Stimulated activated CD4-positive, alpha-beta T cell treated with anti-CD3 and anti-CD28 coated beads, Interleukin-2, amount 100 ng/mL, for 24 hours (primary cell): ENCODE data around the gene INF2.
"Not testable (repeated sequence)": the region's sequence is repeated elsewhere in the genome, so short reads cannot be mapped to it uniquely, and the experiment has no call there.

Experiments used
- DNase-seq, 2 donors: peaks; one replicate each; pipeline ENCODE4 v3.0.0-alpha.2; 2020

Gene INF2

GRCh38 chr14:104689109-104689880, at the start of gene INF2:
INF2 (plus strand) TSS chr14:104689618; CDS start chr14:104701366, 11,748 bp downstream.
- DNase-seq, result peak; percentile 50 to 69

- DNase-seq, result peak; percentile 50 to 64
Measured at GRCh38 chr14:104639885-104640548, 49.4 kb upstream of the INF2 start.

GRCh38 chr14:104640681-104641080, 48.7 kb upstream of the INF2 start:
- DNase-seq, result no peak

- no peak for DNase-seq
Measured at GRCh38 chr14:104641753-104642539, 47.5 kb upstream of the INF2 start.

DNA sequence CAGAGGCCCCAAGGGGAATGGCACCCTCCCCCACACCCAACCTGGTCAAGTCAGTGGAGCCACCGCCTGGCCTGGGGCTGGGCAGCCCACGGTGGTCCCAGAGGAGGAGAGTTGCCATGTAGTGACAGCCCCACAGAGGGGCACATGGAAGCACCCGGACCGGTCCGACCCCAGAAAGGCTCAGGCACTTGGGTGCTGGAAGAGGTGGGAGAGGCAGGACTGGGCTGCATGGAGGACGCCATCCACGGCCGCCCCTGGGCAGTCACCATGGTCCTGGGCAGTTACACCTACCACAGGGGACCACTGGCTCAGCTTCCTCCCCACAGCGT, 46.9 kb upstream of the INF2 start:
- DNase-seq, result no peak

GRCh38 chr14:104643306-104643705, 46.1 kb upstream of the INF2 start:
- no peak for DNase-seq

- DNase-seq, result no peak
Measured at GRCh38 chr14:104644091-104644635, 45.3 kb upstream of the INF2 start.

GRCh38 chr14:104644656-104645378, 44.6 kb upstream of the INF2 start:
- no peak for DNase-seq

DNA sequence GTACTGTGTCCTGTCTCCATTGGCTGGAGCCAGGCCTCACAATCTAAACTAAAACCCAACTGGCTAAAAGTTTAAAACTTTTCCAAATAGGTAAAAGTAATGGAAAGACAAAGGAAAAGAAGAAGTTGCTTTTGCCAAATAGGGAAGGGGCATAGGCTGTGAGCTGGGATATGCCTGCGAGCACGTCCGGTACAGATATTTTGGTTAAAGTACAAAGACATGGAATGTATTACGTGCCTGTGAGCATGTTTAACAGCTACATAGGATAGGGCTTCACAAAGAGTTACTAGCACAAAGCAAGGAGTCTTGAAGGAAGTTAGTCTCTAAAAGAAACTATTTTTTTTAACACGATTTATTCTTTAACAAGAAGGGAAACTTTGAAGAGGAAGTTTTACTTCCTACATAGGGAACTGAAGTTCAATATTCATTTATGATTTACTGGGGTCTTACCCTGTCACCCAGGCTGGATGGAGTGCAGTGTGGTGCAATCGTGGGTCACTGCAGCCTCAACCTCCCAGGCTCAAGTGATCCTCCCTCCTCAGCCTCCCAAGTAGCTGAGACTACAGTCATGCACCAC, 41.9 kb upstream of the INF2 start:
- no peak for DNase-seq

GRCh38 chr14:104650057-104650980, 39.1 kb upstream of the INF2 start:
- peak; percentile 72 to 73 for DNase-seq

DNA sequence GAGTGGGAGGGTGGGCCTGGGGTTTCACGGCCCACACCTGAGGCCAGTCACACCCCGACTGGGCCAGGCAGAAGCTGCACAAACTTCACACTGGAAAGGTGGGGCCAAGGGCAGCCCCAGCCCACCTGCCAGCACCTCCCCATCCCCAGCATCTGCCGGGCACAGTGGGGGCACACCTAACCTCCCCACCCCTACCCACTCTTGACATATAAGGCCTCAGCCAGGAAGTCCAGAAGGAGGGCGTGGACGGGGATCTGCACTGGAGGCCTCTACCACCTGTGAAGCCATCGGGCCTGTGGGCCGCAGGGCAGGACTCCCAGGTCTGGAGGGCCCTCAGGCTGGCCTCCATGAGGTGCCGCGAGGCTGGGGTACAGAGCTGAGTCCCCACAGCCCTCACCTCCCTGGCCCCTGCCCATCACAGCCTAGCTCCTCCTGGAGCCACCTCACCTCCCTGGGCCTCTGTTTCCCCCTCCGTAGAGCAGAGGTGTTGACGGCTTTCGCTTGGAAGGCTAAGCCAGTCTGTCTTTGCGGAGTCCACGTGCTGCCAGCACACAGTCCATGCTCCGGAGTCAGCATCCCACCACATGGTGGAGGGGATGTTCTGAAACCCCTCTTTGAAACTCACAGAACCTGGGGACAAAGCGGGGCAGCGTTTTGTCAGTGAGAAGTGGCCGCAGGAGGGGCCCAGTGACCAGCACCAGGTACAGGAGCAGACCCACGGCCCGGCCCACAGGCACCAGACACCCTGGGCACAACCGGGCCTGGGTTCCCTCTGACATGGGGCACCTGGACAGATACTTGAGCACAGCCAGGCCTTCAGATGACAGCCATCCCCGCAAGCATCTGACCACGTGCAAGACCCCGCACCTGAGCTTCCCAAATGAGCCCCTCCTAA, 38.2 kb upstream of the INF2 start:
- no peak for DNase-seq

DNA sequence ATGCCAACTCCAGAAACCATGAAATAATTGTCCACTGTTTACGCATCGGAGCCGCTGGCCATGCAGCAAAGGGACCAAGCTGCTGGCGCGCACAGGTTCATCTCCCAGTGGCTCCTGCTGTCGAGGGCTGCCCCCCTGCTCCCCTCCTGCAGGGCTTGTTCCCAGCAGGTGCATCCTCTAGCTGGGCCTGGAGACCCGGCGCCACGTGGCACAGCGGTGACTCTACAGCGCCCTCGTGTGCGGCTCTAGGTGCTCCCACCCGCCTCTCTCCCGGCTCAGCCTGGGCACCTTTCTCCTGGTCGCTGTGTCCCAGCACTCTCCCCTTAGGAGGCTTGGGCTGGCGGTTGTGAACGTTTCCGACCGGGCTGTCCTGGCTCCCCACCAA, 37.5 kb upstream of the INF2 start:
- DNase-seq, result no peak

DNA sequence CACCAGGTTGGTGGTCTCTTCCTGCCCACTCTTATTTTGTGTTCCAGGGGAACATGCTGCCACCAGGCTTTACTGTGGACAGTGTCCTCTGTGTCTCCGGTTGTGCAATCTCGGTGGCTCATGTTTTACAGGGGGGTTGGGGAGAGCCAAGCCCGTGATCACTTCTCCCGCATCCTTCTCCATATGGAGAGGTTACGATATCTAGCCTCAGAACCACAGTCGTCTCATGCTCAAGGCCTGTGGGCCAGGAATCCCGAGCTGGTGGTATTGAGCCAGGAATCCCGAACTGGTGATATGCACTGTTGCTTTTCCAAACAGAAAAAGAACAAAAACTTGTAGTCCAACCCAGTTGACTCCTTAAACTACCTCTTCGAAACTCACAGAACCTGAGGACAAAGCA, 37.0 kb upstream of the INF2 start:
- no peak for DNase-seq

GRCh38 chr14:104653130-104653920, 36.1 kb upstream of the INF2 start:
- not testable (repeated sequence) for DNase-seq

DNA sequence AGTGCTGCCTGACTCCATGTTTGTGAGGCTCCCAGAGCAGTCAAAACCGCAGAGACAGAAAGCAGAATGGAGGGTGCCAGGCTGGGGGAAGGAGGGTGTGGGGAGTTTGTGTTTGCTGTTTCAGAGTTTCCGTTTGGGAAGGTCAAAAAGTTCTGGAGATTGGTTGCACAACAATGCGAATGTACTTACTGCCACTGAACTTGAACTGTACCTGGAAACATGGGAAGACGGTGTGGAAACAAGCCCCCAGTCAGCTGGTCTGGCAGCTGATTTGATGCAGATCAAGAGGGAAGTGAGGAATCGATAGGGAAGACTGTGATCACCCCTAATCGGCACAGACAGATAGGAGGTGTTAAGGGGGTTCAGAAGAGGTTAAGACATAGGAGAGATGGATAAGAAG, 35.3 kb upstream of the INF2 start:
- no peak for DNase-seq

GRCh38 chr14:104655128-104655848, 34.1 kb upstream of the INF2 start:
- DNase-seq, result no peak

DNA sequence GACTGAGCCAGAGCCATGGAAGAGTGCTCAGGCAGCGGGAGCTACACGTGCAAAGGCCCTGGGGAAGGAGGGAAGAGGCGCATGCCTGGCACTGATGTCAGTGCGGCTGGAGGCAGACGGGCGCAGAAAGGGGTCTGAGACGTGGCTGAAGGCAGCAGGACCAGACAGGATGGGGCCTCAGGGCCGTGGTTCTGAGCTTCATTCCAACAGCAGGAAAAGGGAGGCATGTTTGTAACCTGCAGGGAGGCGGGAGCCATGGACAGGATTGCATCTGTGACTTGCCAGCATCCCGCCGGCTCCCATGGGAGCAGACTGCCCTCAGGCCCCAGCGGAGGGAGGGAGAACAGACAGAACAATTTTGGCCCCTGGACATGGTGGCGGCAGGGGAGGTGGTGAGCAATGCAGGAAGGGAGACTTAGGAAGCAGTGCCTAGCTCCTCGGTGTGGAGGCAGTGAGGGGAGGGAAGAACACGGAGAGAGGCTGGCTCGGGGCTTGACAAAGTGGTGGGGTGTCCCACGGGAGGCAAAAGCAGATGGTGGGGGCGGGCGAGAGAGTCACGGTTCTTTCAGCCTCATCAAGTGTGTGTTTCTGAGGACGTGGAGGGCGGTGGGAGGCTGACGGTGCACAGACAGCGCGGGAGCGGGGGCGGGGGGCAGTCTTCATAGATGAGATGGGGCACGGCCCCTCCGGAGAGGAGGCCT, 33.3 kb upstream of the INF2 start:
- no peak for DNase-seq

DNA sequence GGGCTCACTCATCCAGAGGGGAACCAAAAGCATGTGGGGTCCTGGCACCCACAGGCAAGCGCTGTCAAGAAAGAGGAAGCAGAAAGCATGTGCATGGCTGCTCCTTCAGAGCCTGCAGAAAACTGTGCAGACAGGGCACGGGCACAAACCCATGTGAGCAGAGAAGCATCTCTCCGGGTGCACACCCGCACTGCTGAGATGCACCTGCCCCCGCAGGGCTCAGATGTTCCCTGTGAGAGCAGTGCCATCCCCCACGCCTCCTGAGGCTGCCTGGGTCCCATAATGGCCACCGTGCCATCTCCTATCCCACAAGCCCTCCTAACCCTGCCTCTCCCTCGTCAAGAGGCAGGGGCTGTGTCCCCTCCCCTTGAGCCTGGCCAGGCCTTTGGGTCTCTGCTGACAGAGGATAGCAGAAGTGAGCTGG, 32.3 kb upstream of the INF2 start:
- DNase-seq, result no peak
